Non-pigmented ciliary epithelial cell (primary cell): ENCODE measurements around the gene TMC8.
"Not testable (repeated sequence)": the region's sequence is repeated elsewhere in the genome, so short reads cannot be mapped to it uniquely, and the experiment has no call there.

Experiments
- DNase-seq: peaks from one replicate; pipeline ENCODE4 v3.0.0-alpha.2; 2010; ENCODE audit warnings: low read depth

The TMC8 gene

DNA sequence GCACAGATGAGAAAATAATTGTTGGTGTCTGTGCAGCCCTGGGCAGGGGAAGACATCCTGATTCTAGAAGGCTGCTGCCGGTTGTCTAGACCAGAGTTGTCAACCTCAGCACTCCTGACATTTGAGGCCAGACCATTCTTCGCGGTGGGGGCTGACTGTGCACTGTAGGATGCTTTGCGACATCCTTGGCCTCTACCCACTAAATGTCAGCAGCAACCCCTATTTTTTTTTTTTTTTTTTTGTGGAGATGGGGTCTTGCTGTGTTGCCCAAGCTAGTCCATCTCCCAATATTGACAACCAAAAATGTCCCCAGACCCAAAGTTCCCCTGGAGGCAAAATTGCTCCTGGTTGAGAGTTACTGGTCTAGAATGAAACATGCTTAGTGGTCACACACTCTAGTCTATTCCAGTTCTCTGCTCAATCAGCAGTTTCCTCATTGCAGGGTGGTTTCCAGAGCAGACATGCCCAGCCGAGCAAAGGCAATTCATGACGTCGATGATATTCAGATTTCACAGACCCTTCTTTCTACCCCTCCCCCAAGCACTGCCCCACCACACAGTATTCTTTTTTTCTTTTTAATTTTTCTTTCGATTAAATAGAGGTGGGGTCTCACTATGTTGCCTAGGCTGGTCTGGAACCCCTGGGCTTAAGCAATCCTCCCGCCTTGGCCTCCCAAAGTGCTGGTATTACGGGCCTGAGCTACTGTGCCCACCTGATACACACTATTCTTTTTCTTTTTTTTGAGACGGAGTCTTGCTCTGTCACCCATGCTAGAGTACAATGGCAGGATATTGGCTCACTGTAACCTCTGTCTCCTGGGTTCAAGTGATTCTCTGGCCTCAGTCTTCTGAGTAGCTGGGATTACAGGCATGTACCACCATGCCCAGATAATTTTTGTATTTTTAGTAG, 24.6 kb downstream of the TMC8 start:
- DNase-seq = no peak

DNA sequence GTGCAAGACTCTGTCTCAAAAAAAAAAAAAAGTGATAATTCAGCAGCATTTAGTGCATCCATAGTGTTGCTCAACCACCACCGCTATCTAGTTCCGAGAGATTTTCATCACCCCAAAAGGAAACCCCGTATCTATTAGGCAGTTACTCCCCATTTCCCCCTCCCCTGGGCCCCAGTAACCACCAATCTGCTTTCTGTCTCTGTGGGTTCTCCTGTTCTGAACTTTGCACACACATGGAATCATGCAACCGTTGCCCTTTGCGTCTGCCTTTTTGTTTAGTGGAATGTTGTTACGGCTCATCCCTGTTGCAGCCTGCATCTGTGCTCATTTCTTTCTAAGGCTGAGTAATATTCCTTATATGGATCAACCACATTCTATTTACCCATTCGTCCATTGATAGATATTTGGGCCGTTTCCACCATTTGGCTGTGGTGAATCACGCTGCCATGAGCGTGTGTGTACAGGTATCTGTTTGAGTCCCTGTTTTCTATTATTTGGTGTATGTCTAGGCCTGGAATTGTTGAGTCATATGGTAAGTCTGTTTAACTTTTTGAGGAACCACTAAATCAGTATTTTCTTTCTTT, 29.1 kb downstream of the TMC8 start:
- DNase-seq = no peak

DNA sequence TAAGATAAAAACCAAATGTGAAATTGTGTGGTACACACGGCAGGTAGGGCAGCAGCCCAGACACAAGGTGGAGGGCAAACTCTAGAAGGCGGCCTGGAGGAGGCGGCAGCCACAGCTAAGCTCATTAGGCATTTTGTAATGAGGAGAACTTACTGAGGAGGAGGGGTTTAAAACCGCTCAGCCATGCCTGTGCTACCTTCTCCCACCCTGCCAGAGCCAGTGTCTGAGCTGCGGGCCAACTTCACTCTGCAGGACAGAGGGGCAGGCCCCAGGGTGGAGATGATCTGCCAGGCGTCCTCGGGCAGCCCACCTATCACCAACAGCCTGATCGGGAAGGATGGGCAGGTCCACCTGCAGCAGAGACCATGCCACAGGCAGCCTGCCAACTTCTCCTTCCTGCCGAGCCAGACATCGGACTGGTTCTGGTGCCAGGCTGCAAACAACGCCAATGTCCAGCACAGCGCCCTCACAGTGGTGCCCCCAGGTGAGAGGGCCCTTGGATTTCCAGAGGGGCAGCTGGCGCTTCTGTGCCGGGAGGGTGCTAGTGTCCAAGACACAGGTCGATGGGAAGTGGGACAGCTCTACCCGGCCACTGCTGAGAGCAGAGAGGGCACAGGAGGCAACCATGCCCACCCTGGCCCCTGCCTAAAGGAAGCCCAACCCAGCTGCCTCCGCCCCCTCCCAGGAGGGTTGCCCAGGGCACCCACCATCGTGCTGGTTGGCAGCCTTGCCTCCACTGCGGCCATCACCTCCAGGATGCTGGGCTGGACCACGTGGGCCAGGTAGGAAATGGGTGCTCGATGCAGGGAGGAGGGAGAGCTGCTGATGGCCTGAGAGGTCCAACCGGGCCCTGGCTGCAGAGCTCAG, 33.5 kb downstream of the TMC8 start:
- no peak for DNase-seq

DNA sequence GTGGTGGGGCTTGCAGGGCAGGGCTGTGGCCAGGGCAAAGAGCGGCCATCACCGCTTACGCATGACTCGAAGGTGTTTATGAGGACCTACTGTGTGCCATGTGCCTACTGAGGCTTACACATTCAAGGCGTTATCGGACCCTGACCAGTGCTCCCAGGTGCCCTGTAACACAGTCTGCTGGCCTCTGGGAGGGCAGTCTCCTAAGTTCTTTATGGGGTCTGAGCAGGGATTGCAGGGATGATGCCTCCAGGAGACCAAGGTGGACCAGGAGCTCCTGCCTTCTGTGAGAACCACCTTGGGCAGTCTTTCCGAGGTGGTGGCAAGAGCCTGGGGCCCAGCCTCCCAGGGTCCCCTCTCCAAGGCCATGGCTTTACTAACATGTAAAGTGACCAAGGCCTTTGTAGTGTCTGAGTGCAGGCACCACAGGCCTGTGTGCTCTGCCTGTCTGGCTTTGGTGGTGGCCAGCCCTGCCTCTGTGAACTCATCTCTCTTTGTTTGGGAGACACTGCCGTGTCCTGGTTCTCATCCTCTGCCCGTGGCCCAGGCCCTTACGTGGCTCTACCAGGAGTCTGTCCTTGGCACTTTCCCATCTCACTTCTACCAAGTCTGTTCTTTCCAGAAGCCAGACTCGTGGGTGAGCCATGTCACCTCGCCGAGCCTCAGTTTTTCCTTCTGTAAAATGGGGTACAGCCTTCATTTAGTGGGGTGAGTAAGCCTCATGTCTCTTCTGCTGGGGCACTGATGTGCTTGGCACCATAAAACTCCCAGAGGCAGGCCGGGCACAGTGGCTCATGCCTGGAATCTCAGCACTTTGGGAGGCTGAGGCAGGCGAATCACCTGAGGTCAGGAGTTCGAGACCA, 34.4 kb downstream of the TMC8 start:
- no peak for DNase-seq

DNA sequence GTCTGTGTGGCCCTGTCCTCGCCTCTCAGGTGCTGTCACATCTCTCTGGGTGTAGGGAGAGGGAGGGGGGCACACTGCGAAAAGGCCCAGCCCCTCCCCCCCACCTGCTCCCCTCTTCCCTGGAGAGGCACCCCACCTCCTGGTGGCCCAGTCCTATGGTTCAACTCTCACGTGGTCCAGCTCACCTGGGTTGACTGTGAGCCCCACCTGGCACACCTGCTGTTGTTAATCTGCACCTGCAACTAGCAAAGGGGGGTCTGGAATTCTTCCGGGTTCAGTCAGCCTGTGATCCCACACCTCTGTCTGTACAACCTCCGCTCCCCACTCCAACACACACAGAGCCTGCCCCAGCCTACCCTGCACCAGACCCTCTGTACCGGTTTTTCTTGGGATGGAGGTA, 35.8 kb downstream of the TMC8 start:
- DNase-seq = no peak

DNA sequence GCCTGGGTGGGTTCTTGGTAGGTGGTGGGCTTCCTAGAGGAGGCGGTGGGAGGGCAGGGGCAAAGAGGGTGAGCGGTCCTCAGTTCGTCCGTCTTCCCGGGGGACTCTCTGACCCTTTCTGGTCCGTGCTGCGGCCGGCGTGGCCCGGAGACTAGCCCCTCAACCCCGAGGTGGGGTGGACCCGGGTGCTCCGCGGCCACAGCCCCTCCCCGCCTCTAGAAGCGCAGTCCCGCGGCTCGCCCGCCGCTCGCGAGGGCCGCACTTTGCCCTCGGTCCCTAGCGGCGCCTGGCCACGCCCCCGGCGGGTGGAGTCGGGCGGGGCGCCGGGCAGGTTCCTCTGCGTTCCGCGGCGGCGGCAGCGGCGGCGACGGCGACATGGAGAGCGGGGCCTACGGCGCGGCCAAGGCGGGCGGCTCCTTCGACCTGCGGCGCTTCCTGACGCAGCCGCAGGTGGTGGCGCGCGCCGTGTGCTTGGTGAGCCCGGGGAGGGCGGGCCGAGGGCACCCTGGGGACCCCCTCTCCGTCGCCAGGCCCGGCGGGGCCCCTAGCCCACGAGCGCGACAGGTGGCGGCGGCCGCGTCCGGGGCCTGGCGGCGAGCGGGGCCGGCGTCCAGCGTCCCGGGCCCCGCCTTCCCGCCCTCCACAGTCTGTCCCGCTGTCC, 37.8 kb downstream of the TMC8 start, which contains the start of gene SYNGR2:
Gene SYNGR2 (plus strand): TSS at position 340 of the 661 bp plus-strand sequence. CDS start 36 bp downstream, at position 376.
- no peak for DNase-seq

DNA sequence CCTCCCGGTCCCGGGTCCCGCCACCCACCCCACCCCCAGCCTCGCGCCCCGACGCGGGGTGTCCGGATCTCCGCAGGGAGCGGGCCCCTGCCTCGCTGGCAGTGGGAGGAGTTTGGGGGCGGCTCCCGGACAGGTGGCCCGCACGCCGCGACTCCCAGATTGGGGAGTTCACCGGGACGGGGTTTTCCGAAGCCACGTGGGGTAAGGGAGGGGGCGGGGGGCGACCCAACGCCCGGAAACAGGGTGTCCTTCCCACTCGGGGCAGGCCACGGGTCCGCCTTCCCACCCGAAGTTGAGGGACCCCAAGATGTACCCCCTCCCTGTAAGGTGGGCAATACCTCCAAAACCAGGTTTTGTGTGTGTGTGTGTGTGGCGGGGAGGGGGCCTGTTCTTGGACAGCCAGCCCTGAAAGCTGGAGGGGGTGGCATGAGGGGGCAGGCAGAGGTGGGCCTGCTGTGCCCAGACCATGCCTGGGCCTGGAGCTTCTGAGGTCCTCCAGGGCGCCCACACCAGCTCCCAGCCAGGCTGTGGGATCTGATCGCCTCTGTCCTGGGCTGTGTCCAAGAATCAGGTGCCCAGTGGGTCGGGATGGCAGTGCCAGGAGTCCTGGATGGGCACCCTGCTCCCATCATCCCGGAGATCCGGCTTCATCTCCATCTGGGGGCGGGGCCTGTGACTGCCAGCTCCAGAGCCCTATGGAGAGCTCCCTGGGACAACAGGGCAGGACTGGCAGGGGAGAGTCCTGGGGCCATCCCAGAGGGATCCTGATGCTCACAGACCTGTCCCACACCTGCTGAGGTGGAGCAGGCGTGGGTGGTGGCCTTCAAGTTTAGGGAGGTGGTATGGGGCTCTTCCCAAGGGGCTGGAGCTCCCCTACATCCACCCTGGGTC, 38.6 kb downstream of the TMC8 start:
- no peak for DNase-seq

DNA sequence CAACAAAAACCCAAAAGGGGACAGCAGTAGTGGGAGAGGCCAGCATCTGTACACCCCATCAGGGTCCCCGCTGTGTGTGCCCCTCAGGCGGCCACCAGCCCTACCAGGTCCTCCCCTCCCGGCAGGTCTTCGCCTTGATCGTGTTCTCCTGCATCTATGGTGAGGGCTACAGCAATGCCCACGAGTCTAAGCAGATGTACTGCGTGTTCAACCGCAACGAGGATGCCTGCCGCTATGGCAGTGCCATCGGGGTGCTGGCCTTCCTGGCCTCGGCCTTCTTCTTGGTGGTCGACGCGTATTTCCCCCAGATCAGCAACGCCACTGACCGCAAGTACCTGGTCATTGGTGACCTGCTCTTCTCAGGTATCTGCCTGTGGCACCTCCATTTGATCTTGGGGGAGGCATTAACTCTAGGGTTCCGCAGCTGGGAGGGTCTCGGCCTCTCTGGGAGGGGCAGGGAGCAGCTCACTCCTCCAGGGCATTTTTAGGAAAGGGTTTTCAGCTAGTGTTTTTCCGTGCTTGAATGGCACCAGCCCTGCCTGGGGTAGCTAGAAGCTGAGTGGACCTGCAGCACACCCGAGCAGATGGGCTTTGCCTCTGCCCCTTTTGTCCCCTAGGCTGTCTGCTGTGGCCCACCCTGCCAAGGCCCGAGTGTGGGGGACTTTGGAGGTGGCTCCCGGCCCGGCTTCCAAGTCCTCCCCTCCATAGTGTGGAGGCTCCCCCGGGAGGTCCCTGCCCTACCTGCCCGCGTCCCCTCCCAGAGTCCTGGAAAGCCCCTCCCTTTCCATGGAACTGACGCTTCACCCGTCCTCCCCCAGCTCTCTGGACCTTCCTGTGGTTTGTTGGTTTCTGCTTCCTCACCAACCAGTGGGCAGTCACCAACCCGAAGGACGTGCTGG, 40.4 kb downstream of the TMC8 start:
- no peak for DNase-seq

DNA sequence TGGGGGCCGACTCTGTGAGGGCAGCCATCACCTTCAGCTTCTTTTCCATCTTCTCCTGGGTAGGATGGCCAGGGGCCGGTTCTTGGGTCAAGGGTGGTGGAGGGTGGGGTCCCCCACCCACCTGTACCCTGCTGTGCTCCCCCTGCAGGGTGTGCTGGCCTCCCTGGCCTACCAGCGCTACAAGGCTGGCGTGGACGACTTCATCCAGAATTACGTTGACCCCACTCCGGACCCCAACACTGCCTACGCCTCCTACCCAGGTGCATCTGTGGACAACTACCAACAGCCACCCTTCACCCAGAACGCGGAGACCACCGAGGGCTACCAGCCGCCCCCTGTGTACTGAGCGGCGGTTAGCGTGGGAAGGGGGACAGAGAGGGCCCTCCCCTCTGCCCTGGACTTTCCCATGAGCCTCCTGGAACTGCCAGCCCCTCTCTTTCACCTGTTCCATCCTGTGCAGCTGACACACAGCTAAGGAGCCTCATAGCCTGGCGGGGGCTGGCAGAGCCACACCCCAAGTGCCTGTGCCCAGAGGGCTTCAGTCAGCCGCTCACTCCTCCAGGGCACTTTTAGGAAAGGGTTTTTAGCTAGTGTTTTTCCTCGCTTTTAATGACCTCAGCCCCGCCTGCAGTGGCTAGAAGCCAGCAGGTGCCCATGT, 41.1 kb downstream of the TMC8 start:
- DNase-seq = not testable (repeated sequence)

DNA sequence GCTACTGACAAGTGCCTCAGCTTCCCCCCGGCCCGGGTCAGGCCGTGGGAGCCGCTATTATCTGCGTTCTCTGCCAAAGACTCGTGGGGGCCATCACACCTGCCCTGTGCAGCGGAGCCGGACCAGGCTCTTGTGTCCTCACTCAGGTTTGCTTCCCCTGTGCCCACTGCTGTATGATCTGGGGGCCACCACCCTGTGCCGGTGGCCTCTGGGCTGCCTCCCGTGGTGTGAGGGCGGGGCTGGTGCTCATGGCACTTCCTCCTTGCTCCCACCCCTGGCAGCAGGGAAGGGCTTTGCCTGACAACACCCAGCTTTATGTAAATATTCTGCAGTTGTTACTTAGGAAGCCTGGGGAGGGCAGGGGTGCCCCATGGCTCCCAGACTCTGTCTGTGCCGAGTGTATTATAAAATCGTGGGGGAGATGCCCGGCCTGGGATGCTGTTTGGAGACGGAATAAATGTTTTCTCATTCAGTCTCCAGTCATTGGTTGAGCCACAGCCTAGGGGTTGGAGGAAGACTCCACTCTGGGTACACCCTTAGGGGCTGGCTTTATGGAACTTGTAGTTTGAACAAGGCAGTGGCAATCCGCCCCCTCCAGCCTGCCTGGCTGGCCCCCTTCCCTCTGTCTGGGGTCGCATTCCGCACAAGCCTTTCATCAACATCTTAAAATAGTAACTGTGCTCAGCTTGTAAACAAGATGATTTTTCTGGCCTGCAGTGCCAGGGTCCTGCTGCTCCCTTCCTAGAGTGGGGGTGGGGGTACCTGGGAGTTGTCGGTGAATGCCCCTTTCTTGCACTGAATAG, 41.9 kb downstream of the TMC8 start:
- DNase-seq = no peak

DNA sequence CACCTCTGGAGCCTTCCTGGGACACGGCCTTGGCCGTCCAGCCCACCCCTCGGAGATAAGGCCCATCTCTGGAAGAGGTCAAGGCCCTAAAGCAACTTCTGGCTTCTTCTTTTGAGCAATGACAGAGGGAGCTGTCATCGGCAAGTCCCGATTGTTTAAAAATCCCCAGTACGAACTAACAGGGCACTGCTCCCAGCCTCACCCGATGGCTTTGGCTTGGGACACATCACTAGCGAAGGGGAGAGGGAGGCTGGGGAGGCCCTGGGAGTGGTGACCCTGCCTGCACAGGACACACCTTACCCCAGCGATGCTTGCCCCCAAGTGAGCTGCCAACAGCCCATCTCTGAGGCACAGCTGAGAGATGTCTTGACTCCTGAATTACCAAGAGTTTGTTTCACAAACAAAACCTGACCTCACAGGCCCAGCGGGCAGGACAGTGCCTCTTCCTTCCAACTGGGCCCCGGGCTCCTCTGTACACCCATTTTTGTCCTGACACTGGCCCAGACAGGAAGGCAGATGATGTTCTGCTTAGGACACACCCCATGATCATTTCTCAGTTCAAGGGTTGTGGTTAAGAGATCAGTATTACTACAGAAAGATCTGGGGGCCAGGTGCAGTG, 42.6 kb downstream of the TMC8 start:
- DNase-seq = no peak

DNA sequence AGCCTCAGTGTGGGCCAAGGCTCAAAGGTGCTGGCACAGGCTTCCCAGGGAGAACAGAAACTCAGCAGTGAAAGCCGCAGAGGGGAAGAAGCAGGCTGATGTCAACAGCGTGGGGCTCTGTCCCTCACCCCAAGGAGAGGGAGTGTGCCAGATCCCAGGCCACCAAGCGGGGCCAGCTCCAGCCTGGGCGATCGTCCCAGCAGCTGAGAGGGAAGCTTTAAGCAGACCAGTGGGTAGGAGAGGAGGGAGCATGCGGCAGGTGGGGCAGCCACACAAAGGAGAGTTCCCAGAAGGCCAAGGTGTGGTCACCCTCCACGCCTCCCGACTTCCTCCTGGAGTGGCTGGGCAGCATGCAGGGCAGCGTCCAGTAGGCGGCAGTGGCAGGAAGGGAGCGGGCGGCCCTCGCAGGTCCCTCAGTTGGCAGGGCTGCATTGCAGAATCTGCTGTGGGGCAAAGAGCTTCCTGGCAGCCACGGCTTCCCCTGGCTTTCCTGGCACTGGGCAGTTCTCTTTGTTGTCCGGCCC, 43.8 kb downstream of the TMC8 start:
- DNase-seq = no peak

DNA sequence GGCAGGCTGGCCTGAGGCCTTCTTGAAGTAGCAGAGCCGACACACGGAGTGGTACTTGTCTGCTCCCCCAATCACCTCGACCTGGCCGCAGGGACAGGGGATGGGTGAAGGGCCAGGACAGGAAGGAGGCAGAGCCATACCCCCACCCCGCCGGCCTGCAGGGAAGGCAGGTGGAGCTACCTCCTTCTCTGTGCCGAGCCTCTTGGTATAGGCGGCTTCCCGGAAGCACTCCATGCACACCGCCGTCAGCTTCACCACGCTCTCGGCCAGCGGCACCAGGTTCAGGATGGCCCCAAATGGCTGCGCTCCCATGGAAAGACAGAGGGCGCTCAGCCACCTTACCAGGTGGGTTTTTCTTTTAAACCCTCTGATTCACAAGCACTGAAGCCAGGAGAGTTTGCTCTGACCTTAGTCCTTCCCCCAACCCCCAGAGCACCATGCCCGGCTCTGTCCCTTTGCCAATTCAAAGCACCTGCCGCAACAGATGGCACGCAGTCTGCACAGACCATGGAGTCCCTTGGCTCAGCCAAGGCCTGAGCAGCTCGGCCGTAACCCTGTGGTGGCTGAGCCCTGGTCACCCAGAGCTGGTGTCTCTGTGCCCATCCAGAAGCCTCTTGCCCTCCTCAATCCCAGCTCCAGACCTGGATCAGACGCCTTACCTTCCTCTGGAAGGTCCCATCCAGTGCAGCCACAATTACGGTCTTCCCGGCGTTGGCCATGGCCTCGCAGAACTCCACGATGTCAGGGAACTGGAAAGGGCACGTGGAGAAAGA, 44.5 kb downstream of the TMC8 start:
- no peak for DNase-seq

DNA sequence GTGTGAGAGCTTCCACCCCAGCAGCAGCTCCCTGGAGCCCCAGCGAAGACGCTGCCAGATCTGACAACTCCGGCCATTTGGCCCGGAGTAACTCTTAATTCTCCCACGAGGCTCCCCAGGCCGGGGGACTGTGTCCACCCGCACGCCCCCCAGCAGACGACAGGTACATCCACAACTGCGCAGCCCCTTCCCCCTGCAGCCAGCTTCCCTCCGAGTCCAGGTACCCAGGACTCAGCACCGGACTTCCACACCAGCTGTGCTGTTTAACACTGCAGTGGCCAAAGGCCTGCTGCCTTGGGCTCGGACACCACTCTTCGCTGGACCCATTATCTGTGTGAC, 45.0 kb downstream of the TMC8 start:
- DNase-seq = no peak

DNA sequence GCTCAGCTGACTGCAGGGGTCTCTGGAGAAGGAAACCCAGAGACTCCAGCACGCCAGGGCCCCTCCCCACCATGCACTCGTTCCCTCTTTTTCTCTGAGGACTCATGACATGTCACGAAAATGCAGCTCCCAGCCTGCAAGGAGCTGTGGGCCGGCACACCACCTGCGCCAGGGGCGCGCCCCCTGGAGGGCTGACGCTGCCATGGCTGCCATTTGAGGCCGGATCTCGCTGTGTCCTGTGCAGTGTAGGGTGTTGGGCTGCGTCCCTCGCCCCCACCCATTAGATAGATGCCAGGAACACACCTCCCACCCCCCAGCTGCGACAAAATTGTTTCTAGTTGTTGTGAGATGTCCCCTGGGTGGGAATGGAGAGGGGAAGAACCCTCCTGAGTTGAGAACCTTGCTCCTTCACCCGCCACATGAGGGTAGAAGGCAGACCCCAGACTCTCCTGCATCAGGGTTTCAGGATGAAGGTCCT, 46.0 kb downstream of the TMC8 start:
- no peak for DNase-seq

DNA sequence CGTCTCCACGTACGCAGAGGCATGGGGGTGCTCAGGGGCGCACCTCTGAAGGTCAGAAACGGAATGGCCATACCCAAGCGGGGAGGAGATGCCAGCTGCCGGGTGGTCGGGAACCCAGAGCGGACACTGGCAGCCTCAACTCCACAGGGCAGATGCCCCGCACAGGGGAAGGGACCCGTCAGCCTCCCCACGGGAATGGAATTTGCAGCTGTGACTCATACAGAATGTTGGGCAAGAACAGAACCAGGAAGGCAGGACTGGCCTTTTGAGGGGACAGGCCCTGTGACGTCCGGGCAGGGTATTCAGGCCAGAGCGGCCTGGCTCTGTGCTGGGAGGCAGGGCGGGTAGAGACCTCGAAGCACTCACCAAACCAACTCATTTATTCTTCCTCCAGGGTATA, 48.8 kb downstream of the TMC8 start:
- DNase-seq = peak; percentile 30
